GM19238 (cell line): ENCODE measurements around the gene COX19.

Experiments
- DNase-seq: peaks from one replicate; pipeline ENCODE4 v3.0.0; 2011; ENCODE audit warnings: low spot score; ENCODE audit not compliant: insufficient read length

COX19 gene

DNA sequence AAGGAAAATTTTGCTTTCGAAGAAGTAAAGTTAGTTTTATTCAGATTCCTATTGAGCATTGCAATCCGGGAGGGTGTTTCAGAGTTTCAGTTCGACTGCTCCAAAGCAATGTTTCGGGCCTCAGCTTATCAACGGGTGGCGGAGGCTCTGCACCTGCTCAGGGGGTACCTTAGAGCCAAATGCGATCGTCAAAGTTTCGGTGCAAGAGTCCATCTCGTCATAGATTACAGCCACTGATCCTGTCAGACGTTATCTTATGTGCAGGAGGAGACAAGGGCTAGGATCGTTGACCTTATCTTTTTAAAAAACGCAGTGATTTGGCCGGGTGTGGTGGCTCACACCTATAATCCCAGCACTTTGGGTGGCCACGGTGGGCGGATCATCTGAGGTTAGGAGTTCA lies 3.8 kb upstream of the COX19 start:
- DNase-seq, result no peak

DNA sequence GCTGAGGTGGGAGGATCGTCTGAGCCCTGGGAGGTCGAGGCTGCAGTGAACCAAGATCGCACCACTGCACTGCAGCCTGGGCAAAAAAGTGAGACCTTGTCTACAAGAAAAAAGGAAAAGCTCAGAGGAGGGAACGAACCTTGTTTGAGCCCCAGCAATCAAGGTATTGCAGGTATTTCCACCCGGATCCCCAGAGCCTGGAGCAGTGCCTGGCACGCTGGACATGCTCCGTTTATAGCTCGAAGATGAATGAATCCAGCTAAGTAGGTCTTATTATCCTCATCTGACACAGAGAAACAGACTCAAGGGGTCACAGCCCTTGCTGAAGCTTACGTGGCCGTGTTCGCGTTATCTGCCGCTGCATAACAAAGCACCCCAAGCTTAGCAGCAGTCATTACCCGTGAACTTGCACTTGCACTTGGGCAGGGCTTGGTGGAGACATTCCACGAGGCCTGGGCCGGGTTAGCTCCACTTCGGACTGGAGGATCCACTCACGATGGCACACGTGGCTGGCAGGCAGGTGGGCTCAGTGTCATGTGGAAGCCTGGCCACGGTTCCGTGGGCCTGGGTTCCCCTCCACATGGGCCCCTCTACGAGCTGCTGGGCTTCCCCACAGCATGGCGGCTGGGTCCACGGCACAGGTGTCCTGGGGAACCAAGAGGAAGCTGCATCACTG lies 3.2 kb upstream of the COX19 start:
- DNase-seq, result no peak

DNA sequence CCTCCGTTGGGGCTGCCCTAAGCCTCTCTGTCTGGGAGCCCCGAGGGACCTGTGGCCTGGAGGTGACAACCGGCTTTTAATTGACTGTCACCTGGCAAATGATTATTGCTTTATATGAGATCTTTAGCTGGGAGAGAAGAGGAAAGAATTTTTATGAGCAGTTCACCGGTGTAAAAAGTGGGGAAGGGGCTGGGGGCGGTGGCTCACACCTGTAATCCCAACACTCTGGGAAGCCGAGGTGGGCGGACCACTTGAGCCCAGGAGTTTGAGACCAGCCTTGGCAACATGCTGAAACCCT lies 2.6 kb upstream of the COX19 start:
- no peak for DNase-seq

- no peak for DNase-seq
These were observed 2.1 kb upstream of the COX19 start for GRCh38 chr7:977326-978048.

GRCh38 chr7:976901-977325 lies 1.6 kb upstream of the COX19 start:
- DNase-seq, result no peak

DNA sequence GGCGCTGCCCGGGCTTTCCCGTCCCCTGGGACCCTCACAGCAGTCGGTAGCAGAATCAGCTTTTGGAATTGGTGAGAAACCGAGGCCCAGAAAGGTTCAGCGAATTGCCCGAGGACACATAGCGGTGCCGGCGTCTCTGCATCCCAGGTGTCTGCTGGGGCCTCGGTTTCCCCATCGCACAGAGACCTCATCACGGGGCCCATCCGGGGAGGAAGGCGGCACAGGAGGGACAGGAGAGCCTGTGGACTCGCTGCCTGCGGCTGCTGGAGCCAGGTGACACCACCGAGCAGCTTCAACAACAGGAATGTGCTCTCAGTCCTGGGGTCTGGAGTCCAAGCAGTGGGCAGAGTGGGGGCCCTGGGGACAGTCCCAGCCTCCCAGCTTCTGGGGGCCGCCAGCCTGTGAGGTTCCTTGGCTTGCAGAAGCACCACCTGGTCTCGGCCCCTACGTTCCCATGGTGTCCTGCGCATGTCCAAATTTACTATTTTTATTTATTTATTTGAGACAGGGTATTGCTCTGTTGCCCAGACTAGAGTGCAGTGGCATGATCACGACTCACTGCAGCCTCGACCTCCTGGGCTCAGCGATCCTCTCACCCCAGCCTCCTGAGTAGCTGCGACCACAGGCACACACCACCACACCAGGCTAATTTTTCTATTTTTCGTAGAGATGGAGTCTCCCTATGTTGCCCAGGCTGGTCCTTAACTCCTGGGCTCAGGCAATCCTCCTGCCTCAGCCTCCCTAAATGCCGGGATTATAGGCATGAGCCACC lies 539 bp upstream of the COX19 start:
- no peak for DNase-seq

DNA sequence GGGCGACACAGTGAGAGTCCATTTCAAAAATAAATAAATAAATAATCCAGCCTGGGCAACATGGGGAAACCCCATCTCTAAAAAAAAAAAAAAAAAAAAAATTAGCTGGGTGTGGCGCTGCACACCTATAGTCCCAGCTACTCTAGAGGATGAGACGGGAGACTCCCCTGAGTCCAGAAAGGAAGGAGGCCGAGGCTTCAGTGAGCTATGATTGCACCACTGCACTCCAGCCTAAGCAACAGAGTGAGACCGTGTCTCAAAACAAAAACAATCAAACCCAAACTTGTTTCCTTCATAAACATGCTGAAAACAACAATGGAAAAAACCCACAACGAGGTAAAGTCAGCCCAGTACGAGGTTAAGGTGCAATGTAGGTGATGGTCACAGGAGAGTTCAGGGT lies 1.2 kb downstream of the COX19 start:
- no peak for DNase-seq

DNA sequence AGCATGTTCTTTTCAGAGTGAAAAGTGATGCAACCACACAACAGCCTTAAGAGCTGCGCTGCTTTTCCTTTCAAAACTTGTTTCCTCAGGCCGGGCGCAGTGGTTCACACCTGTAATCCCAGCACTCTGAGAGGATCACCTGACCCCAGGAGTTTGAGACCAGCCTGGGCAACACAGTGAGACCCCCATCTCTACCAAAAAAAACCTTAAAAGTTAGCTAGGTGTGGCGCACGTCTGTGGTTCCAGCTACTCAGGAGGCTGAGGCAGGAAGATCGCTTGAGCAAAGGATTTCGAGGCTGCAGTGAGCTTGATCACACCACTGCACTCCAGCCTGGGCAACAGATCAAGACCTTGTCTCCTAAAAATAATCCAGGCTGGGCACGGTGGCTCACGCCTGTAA lies 2.0 kb downstream of the COX19 start:
- no peak for DNase-seq

- no peak for DNase-seq
These were observed 2.6 kb downstream of the COX19 start for GRCh38 chr7:972676-973309.

DNA sequence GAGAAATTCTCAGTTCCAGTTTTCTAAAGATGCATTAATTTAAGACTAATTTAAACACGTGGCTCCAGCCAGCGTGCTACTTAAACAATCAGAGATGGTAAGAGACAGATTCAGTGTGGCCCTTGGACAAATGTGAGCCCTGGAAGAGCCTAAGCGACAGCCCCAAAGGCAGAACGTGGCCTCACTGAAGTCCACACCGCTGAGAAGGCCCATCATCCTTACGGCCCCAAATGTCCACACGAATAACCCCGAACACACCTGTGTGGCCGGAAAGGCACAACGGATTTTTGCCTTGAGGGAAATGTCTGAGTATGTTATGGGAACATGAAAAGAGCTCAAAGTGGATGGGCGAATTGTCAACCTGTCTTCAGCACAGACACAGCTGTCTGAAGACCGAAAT lies 3.2 kb downstream of the COX19 start:
- no peak for DNase-seq

- DNase-seq, result no peak
These were observed 4.6 kb downstream of the COX19 start for GRCh38 chr7:970744-971143.

DNA sequence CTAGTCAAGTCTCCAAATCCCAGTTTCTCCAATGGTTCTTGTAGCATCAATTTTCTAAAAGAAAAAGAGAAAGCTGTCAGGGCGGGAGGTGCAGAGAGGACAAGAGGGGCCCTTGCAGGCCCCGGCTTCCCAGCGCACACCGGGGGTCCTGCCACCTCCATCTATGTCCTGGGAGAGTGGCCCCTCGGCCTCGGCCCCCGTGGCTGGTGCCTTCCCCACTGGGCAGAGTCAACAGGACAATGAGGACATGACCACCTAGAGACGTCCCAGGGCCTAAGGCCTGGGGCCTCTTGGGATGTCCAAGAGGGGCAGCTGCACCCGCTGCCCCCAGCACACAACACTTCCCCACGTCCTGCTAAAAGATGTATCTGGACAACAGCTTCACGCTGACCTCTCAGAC lies 5.9 kb downstream of the COX19 start:
- DNase-seq, result no peak

DNA sequence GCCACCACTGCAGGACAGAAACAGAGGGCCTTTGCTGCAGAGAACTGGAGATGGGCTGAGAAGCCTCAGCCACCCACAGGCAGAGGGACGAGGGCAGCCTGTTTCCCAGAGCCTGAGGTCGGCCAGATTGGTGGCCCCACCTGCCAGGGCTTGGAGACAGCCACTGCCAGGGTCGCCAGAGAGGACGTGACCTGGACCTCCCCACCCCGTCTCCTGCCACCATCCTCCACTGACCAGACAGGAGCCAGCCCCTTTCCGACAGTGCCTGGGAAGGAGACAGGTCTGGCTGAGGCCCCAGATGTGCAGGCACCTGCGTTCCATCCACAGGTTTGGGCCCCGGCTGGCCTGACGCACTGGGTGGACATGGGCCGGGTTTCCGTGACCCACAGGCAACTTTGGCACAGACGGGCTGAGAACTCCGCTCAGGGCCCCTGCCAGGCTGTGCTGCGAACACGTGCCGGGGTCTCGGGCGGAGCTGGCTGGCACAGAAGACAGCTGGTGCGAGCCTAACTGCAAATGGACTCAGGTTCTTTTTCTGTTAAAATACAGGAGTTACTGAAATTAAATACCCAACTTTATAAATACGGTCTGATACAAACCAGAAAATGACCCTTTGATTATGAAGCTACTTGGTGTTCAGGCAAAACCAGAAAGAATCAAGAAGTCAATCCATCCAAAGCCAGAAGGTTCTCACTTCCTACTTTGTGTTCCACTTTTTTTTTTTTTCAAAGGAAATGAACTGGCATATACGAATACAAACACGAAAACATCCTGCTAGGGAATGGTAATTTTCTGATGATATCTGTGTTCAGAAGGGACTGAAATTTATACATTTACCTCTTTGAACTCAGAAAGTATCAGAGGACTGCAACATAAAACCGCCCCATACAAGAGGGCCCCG lies 6.9 kb downstream of the COX19 start:
- no peak for DNase-seq

- DNase-seq, result no peak
These were observed 7.8 kb downstream of the COX19 start for GRCh38 chr7:967361-968082.

- no peak for DNase-seq
These were observed 8.9 kb downstream of the COX19 start for GRCh38 chr7:966291-967069.

- DNase-seq, result no peak
These were observed 10.7 kb downstream of the COX19 start for GRCh38 chr7:964401-965231.

DNA sequence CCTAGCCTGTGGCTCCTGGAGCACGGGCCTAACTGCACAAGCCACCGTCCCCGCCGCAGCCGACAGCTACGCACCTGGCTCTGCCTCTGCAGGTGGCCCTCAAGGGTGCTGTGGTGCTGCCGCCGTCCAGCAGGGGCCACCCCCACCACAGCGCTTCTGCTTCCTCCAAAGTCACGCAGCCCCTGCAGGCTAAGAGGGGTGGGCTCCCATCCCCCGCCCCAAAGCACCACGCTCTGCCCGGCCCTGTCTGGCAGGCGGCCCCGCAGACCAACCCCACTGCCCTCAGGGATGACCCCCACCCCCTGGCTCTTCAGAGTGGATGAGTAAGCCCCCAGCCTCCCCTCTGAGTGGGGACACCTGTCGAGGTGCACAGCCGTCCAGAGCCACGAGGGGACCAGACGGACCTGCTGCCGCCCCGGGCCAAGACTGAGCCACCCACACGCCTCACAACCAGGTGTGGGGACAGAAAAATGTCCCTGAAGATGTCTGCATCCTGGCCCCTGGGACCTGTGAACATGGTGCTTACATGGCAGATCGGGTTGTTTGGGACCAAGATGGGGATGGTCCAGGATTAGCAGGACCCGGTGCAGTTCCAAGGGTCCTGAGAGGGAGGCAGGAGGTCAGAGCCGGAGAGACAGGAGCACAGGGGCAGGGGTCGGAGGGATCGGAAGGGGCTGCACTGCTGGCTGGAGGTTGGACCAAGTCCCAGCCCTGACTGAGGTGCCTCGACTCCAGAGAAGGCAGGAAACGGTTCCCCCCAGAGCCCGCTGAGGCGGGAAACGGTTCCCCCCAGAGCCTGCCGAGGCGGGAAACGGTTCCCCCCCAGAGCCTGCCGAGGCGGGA lies 11.9 kb downstream of the COX19 start:
- DNase-seq, result no peak
